Keratinocyte (primary cell): ENCODE data around the gene GLRX5. TPM values are rescaled to one million over a fixed set of nuclear protein-coding genes. Genes with fewer than 3 reads are reported as not detected.

Experiments used
- DNase-seq: peaks from one replicate; pipeline ENCODE4 v3.0.0-alpha.2; 2011; ENCODE audit warnings: low read depth, missing footprints, low spot score
- FAIRE-seq: peaks from 2 replicates; lab custom pipeline; 2011; peaks lifted over from hg19 to GRCh38; lab: Jason Lieb, UNC
- H2AFZ ChIP-seq: 2 replicates; pipeline ENCODE4 v1.6.0; 2012; ENCODE audit warnings: low read length, control low read depth, inconsistent platforms; ENCODE audit not compliant: control insufficient read depth
- H3K27ac ChIP-seq: 2 replicates; pipeline ENCODE4 v1.5.1; 2011; ENCODE audit warnings: low read length; ENCODE audit not compliant: control insufficient read depth, insufficient read depth
- H3K27me3 ChIP-seq: 3 replicates; pipeline ENCODE4 v1.6.0; 2011; ENCODE audit warnings: low read length; ENCODE audit not compliant: control insufficient read depth, insufficient read depth; ENCODE audit errors: extremely low read depth
- H3K36me3 ChIP-seq, 2 experiments: 2 replicates in 1 of 2; 3 replicates in 1 of 2; pipeline ENCODE4 v1.5.1; 2011; ENCODE audit warnings: low read length in 2 of 2, mild to moderate bottlenecking in 1 of 2; ENCODE audit not compliant: control insufficient read depth in 2 of 2, insufficient read depth in 2 of 2; ENCODE audit errors: extremely low read depth in 1 of 2
- H3K4me1 ChIP-seq: 3 replicates; pipeline ENCODE4 v1.5.1; 2011; ENCODE audit warnings: low read length; ENCODE audit not compliant: control insufficient read depth, insufficient read depth; ENCODE audit errors: extremely low read depth
- H3K4me2 ChIP-seq: 3 replicates; pipeline ENCODE4 v1.6.0; 2011; ENCODE audit warnings: low read depth, low read length; ENCODE audit not compliant: control insufficient read depth, insufficient read depth; ENCODE audit errors: extremely low read depth
- H3K4me3 ChIP-seq, 3 experiments: fragments of 200-600 bp in 1 of 3; sonication (generic) in 1 of 3; 2 replicates in 2 of 3; 3 replicates in 1 of 3; pipeline ENCODE4 v1.5.1; 2011 to 2016; ENCODE audit warnings: low read length in 3 of 3, mild to moderate bottlenecking in 3 of 3, control low read depth in 2 of 3, inconsistent platforms in 1 of 3, low read depth in 1 of 3, mixed read lengths in 1 of 3, mixed run types in 1 of 3, moderate library complexity in 1 of 3; ENCODE audit not compliant: control insufficient read depth in 2 of 3, insufficient read depth in 2 of 3; ENCODE audit errors: extremely low read depth in 1 of 3
- H3K79me2 ChIP-seq: 2 replicates; pipeline ENCODE4 v1.6.0; 2012; ENCODE audit warnings: low read length; ENCODE audit not compliant: control insufficient read depth, insufficient read depth
- H3K9ac ChIP-seq: 3 replicates; pipeline ENCODE4 v1.6.0; 2011; ENCODE audit warnings: low read length; ENCODE audit not compliant: control insufficient read depth, insufficient read depth; ENCODE audit errors: extremely low read depth
- H3K9me1 ChIP-seq: 3 replicates; pipeline ENCODE4 v1.6.0; 2011; ENCODE audit warnings: low read length; ENCODE audit not compliant: control insufficient read depth, insufficient read depth; ENCODE audit errors: extremely low read depth
- H3K9me3 ChIP-seq: 2 replicates; pipeline ENCODE4 v1.5.1; 2012; ENCODE audit warnings: low read depth, low read length; ENCODE audit not compliant: control insufficient read depth
- H4K20me1 ChIP-seq: 3 replicates; pipeline ENCODE4 v1.6.0; 2011; ENCODE audit warnings: low read length; ENCODE audit not compliant: control insufficient read depth, insufficient read depth; ENCODE audit errors: extremely low read depth
- CTCF ChIP-seq, 3 experiments: IDR thresholded peaks in 1 of 3; conservative IDR thresholded peaks in 1 of 3; optimal IDR thresholded peaks in 1 of 3; 2 replicates in 2 of 3; 3 replicates in 1 of 3; pipeline versions ENCODE3 to v1.5.1; 2011; ENCODE audit warnings: low read length in 3 of 3, mild to moderate bottlenecking in 3 of 3, moderate library complexity in 2 of 3, control low read depth in 1 of 3, inconsistent platforms in 1 of 3; ENCODE audit not compliant: insufficient read depth in 2 of 3; ENCODE audit errors: extremely low read depth in 1 of 3
- EZH2 ChIP-seq: IDR thresholded peaks from one replicate; pipeline ENCODE4 v1.6.1; 2012; ENCODE audit warnings: inconsistent platforms, mild to moderate bottlenecking, low read length, moderate library complexity
- dilution Hi-C: fragments of 300-500 bp; cut with MboI; formaldehyde crosslinking; loops from one replicate; pipeline ENCODE4 v1.7.0; 2020; ENCODE audit warnings: low sequenced_read_pairs; ENCODE audit not compliant: extremely low pct_ligation_motif_present
- polyA plus RNA-seq, 5 experiments: library from polyadenylated mRNA; depleted of rRNA in 3 of 5; stranded (reverse) in 3 of 5; stranded (forward) in 1 of 5; unstranded in 1 of 5; fragments of >200 nt; gene quantifications; 1 replicate in 1 of 5; 2 replicates in 3 of 5; 3 replicates in 1 of 5; pipeline versions ENCODE4 v1.2.1 to v1.2.3, GENCODE V29; 2011 to 2012; ENCODE audit warnings: missing spikeins in 2 of 5, low read depth in 1 of 5, low replicate concordance in 1 of 5

The GLRX5 gene
- polyA plus RNA-seq, 1 donor (not counting 4 experiments of a cell fraction or from before 2014, with no cell fraction given) = 60.9 TPM

GRCh38 chr14:95575840-95576473 is 41.1 kb downstream of the GLRX5 start:
- H3K4me3 ChIP-seq = no peak overlapping the region
- H3K9ac ChIP-seq = no peak overlapping the region
- no peaks in the 10 kb centered on the region for H3K79me2 ChIP-seq
- no peaks in the 10 kb centered on the region for H3K9me1 ChIP-seq
- dilution Hi-C loops = no loop called here
- TF ChIP-seq EZH2 (no peak), CTCF (optimal IDR thresholded peaks at IDR 0.05 in 1 of 3, IDR thresholded peaks at IDR 0.05 in 1 of 3, conservative IDR thresholded peaks at IDR 0.05 in 1 of 3; ENCODE audit: extremely low read depth in 1 of 3, insufficient read depth in 2 of 3, low read length in 3 of 3) (no peak)
- H3K9me3 ChIP-seq = no peaks in the 10 kb centered on the region
- no peak overlapping the region for H3K27ac ChIP-seq
- no peak for FAIRE-seq
- H3K4me2 ChIP-seq = no peak overlapping the region
- DNase-seq = no peak
- H3K4me1 ChIP-seq = no peaks in the 10 kb centered on the region
- no peaks in the 10 kb centered on the region for H3K27me3 ChIP-seq
- H2AFZ ChIP-seq = no peak overlapping the region
- H3K36me3 ChIP-seq = no peaks in the 10 kb centered on the region
- H4K20me1 ChIP-seq = no peaks in the 10 kb centered on the region

GRCh38 chr14:95577067-95577800 is 42.4 kb downstream of the GLRX5 start:
- Histone ChIP-seq H2AFZ (no peak overlapping the region), H3K9me1 (no peaks in the 10 kb centered on the region), H3K4me3 (no peak overlapping the region), H3K27me3 (no peaks in the 10 kb centered on the region), H3K9me3 (no peaks in the 10 kb centered on the region), H3K4me1 (no peaks in the 10 kb centered on the region), H3K9ac (no peak overlapping the region), H3K27ac (no peak overlapping the region), H3K36me3 (no peaks in the 10 kb centered on the region), H3K4me2 (no peak overlapping the region), H4K20me1 (no peaks in the 10 kb centered on the region), H3K79me2 (no peaks in the 10 kb centered on the region)
- TF ChIP-seq CTCF (optimal IDR thresholded peaks at IDR 0.05 in 1 of 3, IDR thresholded peaks at IDR 0.05 in 1 of 3, conservative IDR thresholded peaks at IDR 0.05 in 1 of 3; ENCODE audit: extremely low read depth in 1 of 3, insufficient read depth in 2 of 3, low read length in 3 of 3) (no peak), EZH2 (no peak)
- dilution Hi-C loops = no loop called here
- DNase-seq (no peak), FAIRE-seq (no peak)
